ENCODE data around the gene F11R.
"Not testable (repeated sequence)": the region's sequence is repeated elsewhere in the genome, so short reads cannot be mapped to it uniquely, and the experiment has no call there.

Gene F11R

GRCh38 chr1:161039546-161039945 is 18.6 kb upstream of the F11R start:
- no peak for DNase-seq

- no peak for DNase-seq
Observed at GRCh38 chr1:161039154-161039545, 18.2 kb upstream of the F11R start.

- DNase-seq: peak; percentile 75 to 95
Observed at GRCh38 chr1:161038523-161039153, 17.7 kb upstream of the F11R start, which contains the start of gene TSTD1. TSS of gene TSTD1 (minus strand) at chr1:161038964. CDS start at chr1:161038889, 75 bp downstream.

GRCh38 chr1:161037661-161038522 is 16.9 kb upstream of the F11R start:
- peak in 1 of 2 experiments; percentile 36 for DNase-seq

- no peak for DNase-seq
Observed at GRCh38 chr1:161033751-161034150, 12.8 kb upstream of the F11R start.

- DNase-seq: no peak
Observed at GRCh38 chr1:161032409-161032808, 11.5 kb upstream of the F11R start.

- no peak for DNase-seq
Observed at GRCh38 chr1:161031874-161032273, 10.9 kb upstream of the F11R start.

- not testable (repeated sequence) for DNase-seq
Observed at GRCh38 chr1:161029466-161029865, 8.5 kb upstream of the F11R start.

- DNase-seq: not testable (repeated sequence)
Observed at GRCh38 chr1:161026954-161027353, 6.0 kb upstream of the F11R start.

- DNase-seq: not testable (repeated sequence)
Observed at GRCh38 chr1:161022432-161022831, 1.5 kb upstream of the F11R start.

- no peak for DNase-seq
Observed at GRCh38 chr1:161021970-161022353, 1.0 kb upstream of the F11R start.

- peak; percentile 100 for DNase-seq
Observed at GRCh38 chr1:161021165-161021969, 415 bp upstream of the F11R start.

- peak; percentile 57 to 58 for DNase-seq
Observed at GRCh38 chr1:161019751-161020495, 1.0 kb downstream of the F11R start.

- not testable (repeated sequence) for DNase-seq
Observed at GRCh38 chr1:161019111-161019660, 1.8 kb downstream of the F11R start.

GRCh38 chr1:161018631-161018930 is 2.4 kb downstream of the F11R start:
- DNase-seq: peak; percentile 24 to 61

GRCh38 chr1:161017756-161018630 is 3.0 kb downstream of the F11R start:
- no peak for DNase-seq

GRCh38 chr1:161017181-161017580 is 3.8 kb downstream of the F11R start:
- not testable (repeated sequence) for DNase-seq

- not testable (repeated sequence) for DNase-seq
Observed at GRCh38 chr1:161016683-161017082, 4.3 kb downstream of the F11R start.

GRCh38 chr1:161013488-161014230 is 7.3 kb downstream of the F11R start:
- no peak for DNase-seq

GRCh38 chr1:161013131-161013487 is 7.8 kb downstream of the F11R start:
- no peak for DNase-seq

GRCh38 chr1:161012420-161012819 is 8.5 kb downstream of the F11R start:
- DNase-seq: no peak
